ENCODE data around the gene FILIP1.

DNA sequence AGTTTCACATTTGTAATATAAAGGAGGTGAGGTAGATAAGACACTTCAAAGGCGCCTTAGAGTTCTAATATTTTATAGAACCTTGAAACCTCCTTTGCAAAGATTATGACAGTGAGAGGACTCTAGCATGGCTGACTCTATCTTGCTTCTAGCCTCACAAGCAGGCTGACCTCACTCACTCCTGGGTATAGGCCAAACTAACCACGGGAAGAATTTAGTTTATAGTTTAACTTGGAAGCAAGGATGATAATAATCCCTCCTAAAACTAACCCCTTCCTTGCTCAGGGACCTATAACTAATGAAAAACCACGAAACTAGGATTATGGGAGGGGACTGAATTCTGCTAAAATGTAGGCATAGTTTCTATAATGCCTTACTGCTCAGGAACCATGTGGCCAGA lies 84.3 kb downstream of the FILIP1 start:
- no peak for TF ChIP-seq POLR2A (IDR thresholded peaks at IDR 0.05)
- no peak for TF ChIP-seq EP300 (IDR thresholded peaks at IDR 0.05)

Measured in suprapubic skin (tissue), 2 donors.